ENCODE results near the gene RGSL1. TPM values are rescaled to one million over a fixed set of nuclear protein-coding genes. Genes with fewer than 3 reads are reported as not detected.

Gene RGSL1
- total RNA-seq, 4 donors from 2014 or later: not detected

GRCh38 chr1:182413969-182414368, 36.0 kb upstream of the RGSL1 start:
- no peak overlapping the region for H3K27ac ChIP-seq
- H3K4me3 ChIP-seq: no peak overlapping the region
- WGBS: 96% methylated on average over 6 of the region's 6 CpGs
- H3K27me3 ChIP-seq: peaks cover 11% of the 10 kb centered on the region
- H3K9me3 ChIP-seq: no peaks in the 10 kb centered on the region
- TF ChIP-seq POLR2AphosphoS5 (IDR thresholded peaks at IDR 0.05) (no peak), EP300 (IDR thresholded peaks at IDR 0.05) (no peak), POLR2A (IDR thresholded peaks at IDR 0.05) (no peak), CTCF (IDR thresholded peaks at IDR 0.05) (no peak)
- peaks cover 2% of the 10 kb centered on the region for H3K4me1 ChIP-seq
- no peak for DNase-seq (ENCODE audit: low spot score in 2 of 2)
- H3K36me3 ChIP-seq: no peaks in the 10 kb centered on the region

- TF ChIP-seq CTCF (IDR thresholded peaks at IDR 0.05): no peak
- no peak for TF ChIP-seq POLR2A (IDR thresholded peaks at IDR 0.05)
- TF ChIP-seq EP300 (IDR thresholded peaks at IDR 0.05): no peak
- TF ChIP-seq POLR2AphosphoS5 (IDR thresholded peaks at IDR 0.05): no peak
- peaks cover 10% of the 10 kb centered on the region for H3K27me3 ChIP-seq
- no peaks in the 10 kb centered on the region for H3K36me3 ChIP-seq
- no peak overlapping the region for H3K4me3 ChIP-seq
- 55% methylated on average over 1 of the region's 1 CpG for WGBS
- DNase-seq (ENCODE audit: low spot score in 2 of 2): no peak
- H3K27ac ChIP-seq: no peak overlapping the region
- H3K4me1 ChIP-seq: peaks cover 2% of the 10 kb centered on the region
- no peaks in the 10 kb centered on the region for H3K9me3 ChIP-seq
Observed at GRCh38 chr1:182415789-182416188, 34.2 kb upstream of the RGSL1 start.

- Histone ChIP-seq H3K27me3 (no peaks in the 10 kb centered on the region), H3K9me3 (no peaks in the 10 kb centered on the region), H3K27ac (no peak overlapping the region), H3K4me1 (no peaks in the 10 kb centered on the region), H3K4me3 (no peak overlapping the region), H3K36me3 (no peaks in the 10 kb centered on the region)
- TF ChIP-seq POLR2AphosphoS5 (IDR thresholded peaks at IDR 0.05) (no peak), EP300 (IDR thresholded peaks at IDR 0.05) (no peak), CTCF (IDR thresholded peaks at IDR 0.05) (no peak), POLR2A (IDR thresholded peaks at IDR 0.05) (no peak)
- 84% methylated on average over 7 of the region's 7 CpGs for WGBS
- no peak for DNase-seq (ENCODE audit: low spot score in 2 of 2)
Observed at GRCh38 chr1:182426442-182427430, 23.2 kb upstream of the RGSL1 start.

GRCh38 chr1:182428043-182428442, 21.9 kb upstream of the RGSL1 start:
- H3K27ac ChIP-seq: no peak overlapping the region
- no peaks in the 10 kb centered on the region for H3K4me1 ChIP-seq
- no peaks in the 10 kb centered on the region for H3K9me3 ChIP-seq
- DNase-seq (ENCODE audit: low spot score in 2 of 2): no peak
- no peak overlapping the region for H3K4me3 ChIP-seq
- no peaks in the 10 kb centered on the region for H3K27me3 ChIP-seq
- 93% methylated on average over 2 of the region's 2 CpGs for WGBS
- TF ChIP-seq EP300 (IDR thresholded peaks at IDR 0.05): no peak
- TF ChIP-seq POLR2A (IDR thresholded peaks at IDR 0.05): no peak
- TF ChIP-seq CTCF (IDR thresholded peaks at IDR 0.05): no peak
- TF ChIP-seq POLR2AphosphoS5 (IDR thresholded peaks at IDR 0.05): no peak
- no peaks in the 10 kb centered on the region for H3K36me3 ChIP-seq

- Histone ChIP-seq H3K4me3 (no peak overlapping the region), H3K36me3 (no peaks in the 10 kb centered on the region), H3K27ac (no peak overlapping the region), H3K4me1 (no peaks in the 10 kb centered on the region), H3K27me3 (no peaks in the 10 kb centered on the region), H3K9me3 (no peaks in the 10 kb centered on the region)
- DNase-seq (ENCODE audit: low spot score in 2 of 2): no peak
- TF ChIP-seq POLR2A (IDR thresholded peaks at IDR 0.05): no peak
- no peak for TF ChIP-seq POLR2AphosphoS5 (IDR thresholded peaks at IDR 0.05)
- no peak for TF ChIP-seq EP300 (IDR thresholded peaks at IDR 0.05)
- no peak for TF ChIP-seq CTCF (IDR thresholded peaks at IDR 0.05)
- 70% methylated on average over 11 of the region's 11 CpGs for WGBS
Observed at GRCh38 chr1:182430263-182431068, 19.5 kb upstream of the RGSL1 start.

All from suprapubic skin (tissue), 4 donors.